Liver (tissue), 9 donors: ENCODE data around the gene FGD4. TPM values are rescaled to one million over a fixed set of nuclear protein-coding genes. Genes with fewer than 3 reads are reported as not detected.

Experiments used
- DNase-seq: peaks from one replicate; pipeline ENCODE4 v3.0.0-alpha.2; 2017; ENCODE audit warnings: low spot score
- H3K27ac ChIP-seq, 2 donors: one replicate each; pipeline ENCODE4 v1.7.0; 2013; ENCODE audit warnings: inconsistent platforms in 2 of 2, low read length in 2 of 2, control low read depth in 1 of 2, low read depth in 1 of 2, mild to moderate bottlenecking in 1 of 2
- H3K27me3 ChIP-seq, 4 donors: one replicate each; pipeline versions ENCODE4 v1.6.1 to v1.7.0; 2013; ENCODE audit warnings: low read length in 3 of 4, inconsistent platforms in 1 of 4, mild to moderate bottlenecking in 1 of 4, moderate library complexity in 1 of 4; ENCODE audit not compliant: control insufficient read depth in 4 of 4, insufficient read depth in 4 of 4
- H3K36me3 ChIP-seq, 4 donors: one replicate each; pipeline versions ENCODE4 v1.6.1 to v1.7.0; 2013; ENCODE audit warnings: low read length in 3 of 4, mild to moderate bottlenecking in 3 of 4, low read depth in 1 of 4, moderate library complexity in 1 of 4; ENCODE audit not compliant: control insufficient read depth in 4 of 4, insufficient read depth in 3 of 4
- H3K4me1 ChIP-seq, 4 donors: one replicate each; pipeline versions ENCODE4 v1.6.1 to v1.7.0; 2013; ENCODE audit warnings: low read length in 3 of 4, mild to moderate bottlenecking in 3 of 4, moderate library complexity in 1 of 4; ENCODE audit not compliant: control insufficient read depth in 4 of 4, insufficient read depth in 4 of 4
- H3K4me3 ChIP-seq, 3 donors: one replicate each; pipeline versions ENCODE4 v1.6.1 to v1.7.0; 2013; ENCODE audit warnings: low read length in 3 of 3, control low read depth in 1 of 3, low read depth in 1 of 3, mild to moderate bottlenecking in 1 of 3
- H3K9ac ChIP-seq, 2 donors: one replicate each; pipeline ENCODE4 v1.7.0; 2013; ENCODE audit warnings: low read length in 2 of 2, mild to moderate bottlenecking in 2 of 2, moderate library complexity in 2 of 2, control low read depth in 1 of 2, low read depth in 1 of 2
- H3K9me3 ChIP-seq, 4 donors: one replicate each; pipeline versions ENCODE4 v1.6.1 to v1.7.0; 2013; ENCODE audit warnings: low read length in 3 of 4; ENCODE audit not compliant: control insufficient read depth in 4 of 4
- ATF3 ChIP-seq: IDR thresholded peaks from 2 replicates; pipeline ENCODE4 v1.6.1; 2016; ENCODE audit warnings: antibody characterized with exemption
- CTCF ChIP-seq: fragments of 150-350 bp; IDR thresholded peaks from 2 replicates; pipeline ENCODE4 v1.5.1; 2017; ENCODE audit warnings: improper control_type of control experiment, low read depth, low read length; ENCODE audit not compliant: missing input control
- EGR1 ChIP-seq, 2 donors: IDR thresholded peaks; 2 replicates each; pipeline ENCODE4 v1.6.1; 2016 to 2018; ENCODE audit warnings: antibody characterized with exemption in 2 of 2, low read depth in 2 of 2
- FOXA1 ChIP-seq: IDR thresholded peaks from 2 replicates; pipeline ENCODE4 v1.6.1; 2016; ENCODE audit warnings: antibody characterized with exemption
- FOXA2 ChIP-seq: IDR thresholded peaks from 2 replicates; pipeline ENCODE4 v1.6.1; 2016; ENCODE audit warnings: antibody characterized with exemption
- GABPA ChIP-seq, 2 donors: IDR thresholded peaks in 1 of 2; conservative IDR thresholded peaks in 1 of 2; 2 replicates each; pipeline ENCODE4 v1.6.1; 2016; ENCODE audit warnings: antibody characterized with exemption in 2 of 2, mild to moderate bottlenecking in 1 of 2, moderate library complexity in 1 of 2
- HNF4A ChIP-seq, 2 donors: conservative IDR thresholded peaks; 2 replicates each; pipeline ENCODE4 v1.6.1; 2016; ENCODE audit warnings: antibody characterized with exemption in 2 of 2, mild to moderate bottlenecking in 2 of 2
- MAX ChIP-seq: IDR thresholded peaks from 2 replicates; pipeline ENCODE4 v1.6.1; 2016; ENCODE audit warnings: antibody characterized with exemption
- REST ChIP-seq: IDR thresholded peaks from 2 replicates; pipeline ENCODE4 v1.6.1; 2016; ENCODE audit warnings: antibody characterized with exemption, mild to moderate bottlenecking
- RXRA ChIP-seq, 2 donors: IDR thresholded peaks; 2 replicates each; pipeline ENCODE4 v1.6.1; 2017 to 2018; ENCODE audit warnings: antibody characterized with exemption in 2 of 2, mild to moderate bottlenecking in 1 of 2
- YY1 ChIP-seq: IDR thresholded peaks from 2 replicates; pipeline ENCODE4 v1.6.1; 2016; ENCODE audit warnings: antibody characterized with exemption, mild to moderate bottlenecking
- WGBS: extraction: QIAGEN DNeasy Blood & Tissue Kit; methylation state at CpG from one replicate; pipeline ENCODE4 v1.1.7; 2013; 5-methylcytosine and 5-hydroxymethylcytosine counted together
- polyA plus RNA-seq, 2 donors: library from polyadenylated mRNA; stranded (reverse) in 1 of 2; unstranded in 1 of 2; fragments of 200-250 nt in 1 of 2; fragments of >200 nt in 1 of 2; fragmentation: Nextera tagmentation in 1 of 2; extraction: Ambion mirVana in 1 of 2; gene quantifications; one replicate each; pipeline versions ENCODE4 v1.2.1 to v1.2.3, GENCODE V29; 2013 to 2015
- total RNA-seq, 2 donors: library from RNA; depleted of rRNA; stranded (reverse); fragments of >200 nt; gene quantifications; one replicate each; pipeline ENCODE4 v1.2.3, GENCODE V29; 2014
- donor health status: healthy.
- donor health status: healthy.
- donor health status: healthy.
- donor health status: healthy.
- donor health status: healthy.

FGD4 gene
- total and polyA plus RNA-seq, 4 donors: 3.8 to 26.4 (median 9.0) TPM

GRCh38 chr12:32451816-32452215 lies 52.5 kb downstream of the FGD4 start:
- Histone ChIP-seq H3K4me1 (peaks cover 0 to 13% (median 11%) of the 10 kb centered on the region in 4 donors), H3K9ac (no peak overlapping the region), H3K9me3 (no peaks in the 10 kb centered on the region), H3K27me3 (no peaks in the 10 kb centered on the region), H3K27ac (no peak overlapping the region), H3K36me3 (no peaks in the 10 kb centered on the region), H3K4me3 (no peak overlapping the region)
- WGBS: 89% methylated on average over 5 of the region's 5 CpGs
- TF ChIP-seq REST (no peak), CTCF (no peak), GABPA (IDR thresholded peaks at IDR 0.05 in 1 of 2, conservative IDR thresholded peaks at IDR 0.05 in 1 of 2) (no peak), RXRA (IDR thresholded peaks at IDR 0.05) (no peak), ATF3 (no peak)
- no peak for DNase-seq

- no peak overlapping the region for H3K9ac ChIP-seq
- H3K36me3 ChIP-seq: no peaks in the 10 kb centered on the region
- H3K4me3 ChIP-seq: no peak overlapping the region
- H3K9me3 ChIP-seq: no peaks in the 10 kb centered on the region
- TF ChIP-seq YY1 (no peak), CTCF (no peak), HNF4A (conservative IDR thresholded peaks at IDR 0.05) (no peak), EGR1 (IDR thresholded peaks at IDR 0.05; ENCODE audit: low read depth in 2 of 2) (no peak), FOXA1 (no peak), MAX (no peak), FOXA2 (no peak), GABPA (IDR thresholded peaks at IDR 0.05 in 1 of 2, conservative IDR thresholded peaks at IDR 0.05 in 1 of 2) (peak in 1 of 2 donors; percentile 4)
- no peaks in the 10 kb centered on the region for H3K27me3 ChIP-seq
- no peak overlapping the region for H3K27ac ChIP-seq
- H3K4me1 ChIP-seq: peaks cover 2 to 22% (median 13%) of the 10 kb centered on the region in 4 donors
- WGBS: 79% methylated on average over 3 of the region's 3 CpGs
- DNase-seq: no peak
Measured at GRCh38 chr12:32454075-32454474, 54.7 kb downstream of the FGD4 start.
